Ovary (tissue), 9 donors: ENCODE measurements around the gene IFI6. TPM values are rescaled to one million over a fixed set of nuclear protein-coding genes. Genes with fewer than 3 reads are reported as not detected.

ENCODE experiments used
- DNase-seq, 5 donors: peaks; one replicate each; pipeline ENCODE4 v3.0.0-alpha.2; 2019 to 2020
- H3K27ac ChIP-seq, 2 donors: fragments of 200-600 bp; one replicate each; pipeline versions ENCODE4 v1.5.1 to v1.8.0; 2019 to 2022
- H3K27me3 ChIP-seq: fragments of 200-600 bp; one replicate; pipeline ENCODE4 v1.8.0; 2022
- H3K36me3 ChIP-seq: fragments of 200-600 bp; sonication (generic); one replicate; pipeline ENCODE4 v1.5.1; 2019
- H3K4me1 ChIP-seq: one replicate; pipeline ENCODE4 v1.8.1; 2013; ENCODE audit warnings: mild to moderate bottlenecking, moderate library complexity; ENCODE audit not compliant: insufficient read depth
- H3K4me3 ChIP-seq: fragments of 200-600 bp; sonication (generic); one replicate; pipeline ENCODE4 v1.5.1; 2017
- H3K9me3 ChIP-seq, 2 donors: fragments of 200-600 bp in 1 of 2; sonication (generic) in 1 of 2; one replicate each; pipeline versions ENCODE4 v1.5.1 to v1.8.1; 2013 to 2019; ENCODE audit warnings: mild to moderate bottlenecking in 1 of 2, moderate library complexity in 1 of 2
- CTCF ChIP-seq, 3 donors: fragments of 450-650 bp in 2 of 3; fragments of 200-600 bp in 1 of 3; IDR thresholded peaks; one replicate each; pipeline versions ENCODE4 v1.5.1 to v1.8.0; 2016 to 2022; ENCODE audit warnings: antibody characterized with exemption in 3 of 3, mild to moderate bottlenecking in 1 of 3
- EP300 ChIP-seq: sonication (generic); formaldehyde crosslinking; IDR thresholded peaks from one replicate; pipeline ENCODE4 v1.6.1; 2017; ENCODE audit warnings: antibody characterized with exemption
- POLR2A ChIP-seq: fragments of 450-650 bp; IDR thresholded peaks from one replicate; pipeline ENCODE4 v1.6.1; 2017; ENCODE audit warnings: antibody characterized with exemption, mild to moderate bottlenecking, moderate library complexity
- WGBS, 3 donors: extraction: QIAGEN DNeasy Blood & Tissue Kit in 1 of 3; methylation state at CpG; one replicate each; pipeline versions ENCODE4 v1.1.5 to v1.1.7; 2013 to 2017; 5-methylcytosine and 5-hydroxymethylcytosine counted together
- intact Hi-C, 4 donors: fragments of 100-400 bp; cut with DNase I; formaldehyde crosslinking; loops; one replicate each; pipeline versions ENCODE4 v1.11.0 to v1.15.1; 2022 to 2023
- polyA plus RNA-seq, 2 donors: library from polyadenylated mRNA; stranded (reverse); fragments of 200-250 nt in 1 of 2; fragments of 350-450 nt in 1 of 2; fragmentation: Illumina TruSeq in 1 of 2; extraction: RNeasy Lipid Tissue Mini Kit (QIAGEN cat#74804) in 1 of 2; gene quantifications; one replicate each; pipeline ENCODE4 v1.2.3, GENCODE V29; 2013 to 2014
- total RNA-seq, 7 donors: library from RNA; depleted of rRNA in 2 of 7; stranded (reverse); fragments of >200 nt in 2 of 7; fragmentation: NEBNext Ultra II Directional in 3 of 7; extraction: Animal tissue kit (Norgen Biotek cat#: 25700) in 3 of 7; gene quantifications; one replicate each; pipeline versions ENCODE4 v1.1.0 to v1.2.4, GENCODE V29; 2016 to 2023
- donor health status: DM: no; HTN: no; CAD: no; lungs with moderate emphysema.
- donor health status: DM: no; HTN: no; CAD: no.
- donor health status: Bipolar disorder and iron deficiency.
- donor health status: DM: yes; HTN: yes; CAD: no.
- donor health status: DM: no; HTN: no; CAD: no.
- donor health status: DM: yes; HTN: yes; CAD: no.

Gene IFI6
- total and polyA plus RNA-seq, 9 donors = 30.3 to 274 (median 61.2) TPM

GRCh38 chr1:27668121-27668807 lies 3.7 kb downstream of the IFI6 start:
- 83 to 85% (median 84%) methylated on average over 41 to 42 of the region's 42 CpGs for WGBS, 3 donors
- Histone ChIP-seq H3K27me3 (no peaks in the 10 kb centered on the region), H3K4me1 (peaks cover 2% of the 10 kb centered on the region), H3K36me3 (no peaks in the 10 kb centered on the region), H3K9me3 (no peaks in the 10 kb centered on the region), H3K27ac (no peak overlapping the region), H3K4me3 (no peak overlapping the region)
- no peak for DNase-seq
- intact Hi-C loops = loop anchor here in 3 of 4 donors (10.0 kb wide), 3 partner anchors 57 to 273 kb away; partner anchors contain the start of genes GPR3 (in 2 of the 3) and FAM76A (in 1 of the 3)
- TF ChIP-seq EP300 = no peak
- no peak for TF ChIP-seq CTCF (IDR thresholded peaks at IDR 0.05)
- TF ChIP-seq POLR2A = no peak

GRCh38 chr1:27666791-27667254 lies 5.2 kb downstream of the IFI6 start:
- no peaks in the 10 kb centered on the region for H3K27me3 ChIP-seq
- H3K36me3 ChIP-seq = no peaks in the 10 kb centered on the region
- WGBS, 3 donors = 72 to 81% (median 76%) methylated on average over 6 of the region's 6 CpGs
- TF ChIP-seq CTCF (IDR thresholded peaks at IDR 0.05) = no peak
- TF ChIP-seq EP300 = no peak
- no peak for TF ChIP-seq POLR2A
- intact Hi-C loops = loop anchor here in 3 of 4 donors (10.0 kb wide), 3 partner anchors 58 to 272 kb away; partner anchors contain the start of genes GPR3 (in 2 of the 3) and FAM76A (in 1 of the 3)
- H3K4me1 ChIP-seq = peaks cover 6% of the 10 kb centered on the region
- no peak for DNase-seq
- no peaks in the 10 kb centered on the region for H3K9me3 ChIP-seq
- no peak overlapping the region for H3K27ac ChIP-seq
- no peak overlapping the region for H3K4me3 ChIP-seq

GRCh38 chr1:27666294-27666693 lies 5.7 kb downstream of the IFI6 start:
- H3K4me1 ChIP-seq = peaks cover 4% of the 10 kb centered on the region
- H3K27ac ChIP-seq = no peak overlapping the region
- H3K9me3 ChIP-seq = no peaks in the 10 kb centered on the region
- DNase-seq = no peak
- TF ChIP-seq EP300 (no peak), POLR2A (no peak), CTCF (IDR thresholded peaks at IDR 0.05) (no peak)
- no peak overlapping the region for H3K4me3 ChIP-seq
- H3K36me3 ChIP-seq = no peaks in the 10 kb centered on the region
- 88 to 94% (median 89%) methylated on average over 4 of the region's 4 CpGs for WGBS, 3 donors
- intact Hi-C loops = loop anchor here in 3 of 4 donors (10.0 kb wide), 3 partner anchors 59 to 271 kb away; partner anchors contain the start of genes GPR3 (in 2 of the 3) and FAM76A (in 1 of the 3)
- no peaks in the 10 kb centered on the region for H3K27me3 ChIP-seq

- H3K9me3 ChIP-seq = no peaks in the 10 kb centered on the region
- no peak for TF ChIP-seq EP300
- TF ChIP-seq POLR2A = no peak
- no peak for TF ChIP-seq CTCF (IDR thresholded peaks at IDR 0.05)
Measured at GRCh38 chr1:27665016-27665651, 6.9 kb downstream of the IFI6 start.

More at GRCh38 chr1:27665016-27665651, 6.9 kb downstream of the IFI6 start:
- peaks cover 4% of the 10 kb centered on the region for H3K4me1 ChIP-seq
- 81 to 86% (median 84%) methylated on average over 9 of the region's 9 CpGs for WGBS, 3 donors
- no peaks in the 10 kb centered on the region for H3K27me3 ChIP-seq
- no peak overlapping the region for H3K4me3 ChIP-seq
- no peaks in the 10 kb centered on the region for H3K36me3 ChIP-seq
- no peak overlapping the region for H3K27ac ChIP-seq
- no peak for DNase-seq
- intact Hi-C loops = loop anchor here in 3 of 4 donors (10.0 kb wide), 3 partner anchors 60 to 270 kb away; partner anchors contain the start of genes GPR3 (in 2 of the 3) and FAM76A (in 1 of the 3)
